ENCODE results near the gene SLC39A2.
"Not testable (repeated sequence)": the region's sequence is repeated elsewhere in the genome, so short reads cannot be mapped to it uniquely, and the experiment has no call there.

DNA sequence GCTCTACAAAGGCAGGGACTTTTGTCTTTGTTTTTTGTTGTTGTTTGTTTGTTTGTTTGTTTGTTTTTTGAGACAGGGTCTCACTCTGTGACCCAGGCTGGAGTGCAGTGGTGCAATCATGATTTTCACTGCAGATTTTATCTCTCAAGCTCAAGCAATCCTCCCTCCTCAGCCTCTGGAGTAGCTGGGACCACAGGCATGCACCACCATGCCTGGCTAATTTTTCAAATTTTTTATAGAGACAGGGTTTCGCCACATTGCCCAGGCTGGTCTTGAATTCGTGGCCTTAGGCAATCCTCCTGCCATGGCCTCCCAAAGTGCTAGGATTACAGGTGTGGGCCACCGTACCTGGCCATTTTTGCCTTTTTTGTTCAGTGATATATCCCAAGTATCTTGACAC is 41.8 kb downstream of the SLC39A2 start:
- TF ChIP-seq FOXK2 (IDR thresholded peaks at IDR 0.05); SUZ12 (IDR thresholded peaks at IDR 0.05); SP1 (IDR thresholded peaks at IDR 0.05); LEF1 (IDR thresholded peaks at IDR 0.05; ENCODE audit: borderline replicate concordance); BHLHE40 (IDR thresholded peaks at IDR 0.05; ENCODE audit: borderline replicate concordance); TARDBP (IDR thresholded peaks at IDR 0.05); ELF4 (IDR thresholded peaks at IDR 0.05); NFRKB (IDR thresholded peaks at IDR 0.05); CTBP1 (IDR thresholded peaks at IDR 0.05; ENCODE audit: borderline replicate concordance); FOXM1 (IDR thresholded peaks at IDR 0.05; ENCODE audit: borderline replicate concordance); PKNOX1 (IDR thresholded peaks at IDR 0.05): not testable (repeated sequence)
